OCI-LY1 (cell line): ENCODE results near the gene SLC39A10.

Experiments used
- CTCF ChIP-seq: fragments of 200-600 bp; sonication (generic), shearing (Covaris generic); IDR thresholded peaks from 2 replicates; pipeline ENCODE4 v1.5.1; 2017; ENCODE audit warnings: mild to moderate bottlenecking, antibody characterized with exemption, low read length, moderate library complexity, mixed read lengths
- EZH2 ChIP-seq: fragments of 200-600 bp; sonication (generic), shearing (Covaris generic); IDR thresholded peaks from 2 replicates; pipeline ENCODE4 v1.8.0; 2017; ENCODE audit warnings: borderline replicate concordance, mixed run types, mild to moderate bottlenecking, antibody characterized with exemption, low read length, moderate library complexity, mixed read lengths

- TF ChIP-seq CTCF (no peak), EZH2 (no peak)
These were observed 13.2 kb downstream of the SLC39A10 start for GRCh38 chr2:195670191-195670590.
